ENCODE results near the gene PAQR5.
"Not testable (repeated sequence)": the region's sequence is repeated elsewhere in the genome, so short reads cannot be mapped to it uniquely, and the experiment has no call there.

The PAQR5 gene

GRCh38 chr15:69380726-69381105 is 82.0 kb downstream of the PAQR5 start:
- Histone ChIP-seq H3K9me3 (ENCODE audit: insufficient read depth, low read depth, low read length) (no peaks in the 10 kb centered on the region), H3K4me1 (ENCODE audit: insufficient read depth, low read length) (no peaks in the 10 kb centered on the region), H3K36me3 (ENCODE audit: insufficient read depth, low read length) (no peaks in the 10 kb centered on the region), H3K27ac (ENCODE audit: low read depth, low read length) (no peak overlapping the region), H3K4me3 (ENCODE audit: low read length) (no peak overlapping the region), H3K9ac (ENCODE audit: low read depth, low read length) (no peak overlapping the region), H3K27me3 (ENCODE audit: insufficient read depth, low read length) (no peaks in the 10 kb centered on the region)
- 95% methylated on average over 10 of the region's 10 CpGs for WGBS

- not testable (repeated sequence) for H3K4me1 ChIP-seq (ENCODE audit: insufficient read depth, low read length); H3K9ac ChIP-seq (ENCODE audit: low read depth, low read length); H3K36me3 ChIP-seq (ENCODE audit: insufficient read depth, low read length); H3K9me3 ChIP-seq (ENCODE audit: insufficient read depth, low read depth, low read length); H3K27ac ChIP-seq (ENCODE audit: low read depth, low read length); H3K4me3 ChIP-seq (ENCODE audit: low read length); H3K27me3 ChIP-seq (ENCODE audit: insufficient read depth, low read length)
- 94% methylated on average over 10 of the region's 10 CpGs for WGBS
Measured at GRCh38 chr15:69382176-69382575, 83.5 kb downstream of the PAQR5 start.

- H3K4me1 ChIP-seq (ENCODE audit: insufficient read depth, low read length); H3K9ac ChIP-seq (ENCODE audit: low read depth, low read length); H3K27ac ChIP-seq (ENCODE audit: low read depth, low read length); H3K36me3 ChIP-seq (ENCODE audit: insufficient read depth, low read length); H3K9me3 ChIP-seq (ENCODE audit: insufficient read depth, low read depth, low read length); H3K27me3 ChIP-seq (ENCODE audit: insufficient read depth, low read length); H3K4me3 ChIP-seq (ENCODE audit: low read length): not testable (repeated sequence)
- WGBS: 92% methylated on average over 11 of the region's 18 CpGs
Measured at GRCh38 chr15:69384066-69384465, 85.4 kb downstream of the PAQR5 start.

GRCh38 chr15:69384626-69385598 is 86.2 kb downstream of the PAQR5 start:
- no peaks in the 10 kb centered on the region for H3K36me3 ChIP-seq (ENCODE audit: insufficient read depth, low read length)
- H3K27ac ChIP-seq (ENCODE audit: low read depth, low read length): no peak overlapping the region
- H3K27me3 ChIP-seq (ENCODE audit: insufficient read depth, low read length): no peaks in the 10 kb centered on the region
- H3K4me3 ChIP-seq (ENCODE audit: low read length): no peak overlapping the region
- no peak overlapping the region for H3K9ac ChIP-seq (ENCODE audit: low read depth, low read length)
- 93% methylated on average over 11 of the region's 12 CpGs for WGBS
- no peaks in the 10 kb centered on the region for H3K9me3 ChIP-seq (ENCODE audit: insufficient read depth, low read depth, low read length)
- no peaks in the 10 kb centered on the region for H3K4me1 ChIP-seq (ENCODE audit: insufficient read depth, low read length)

- no peaks in the 10 kb centered on the region for H3K27me3 ChIP-seq (ENCODE audit: insufficient read depth, low read length)
- no peaks in the 10 kb centered on the region for H3K4me1 ChIP-seq (ENCODE audit: insufficient read depth, low read length)
- H3K9ac ChIP-seq (ENCODE audit: low read depth, low read length): no peak overlapping the region
- WGBS: 95% methylated on average over 2 of the region's 2 CpGs
- no peak overlapping the region for H3K27ac ChIP-seq (ENCODE audit: low read depth, low read length)
- H3K9me3 ChIP-seq (ENCODE audit: insufficient read depth, low read depth, low read length): no peaks in the 10 kb centered on the region
- H3K4me3 ChIP-seq (ENCODE audit: low read length): no peak overlapping the region
- H3K36me3 ChIP-seq (ENCODE audit: insufficient read depth, low read length): no peaks in the 10 kb centered on the region
Measured at GRCh38 chr15:69385831-69386230, 87.1 kb downstream of the PAQR5 start.

GRCh38 chr15:69386284-69386683 is 87.6 kb downstream of the PAQR5 start:
- H3K9me3 ChIP-seq (ENCODE audit: insufficient read depth, low read depth, low read length): no peaks in the 10 kb centered on the region
- no peak overlapping the region for H3K27ac ChIP-seq (ENCODE audit: low read depth, low read length)
- H3K9ac ChIP-seq (ENCODE audit: low read depth, low read length): no peak overlapping the region
- no peaks in the 10 kb centered on the region for H3K4me1 ChIP-seq (ENCODE audit: insufficient read depth, low read length)
- no peaks in the 10 kb centered on the region for H3K27me3 ChIP-seq (ENCODE audit: insufficient read depth, low read length)
- H3K36me3 ChIP-seq (ENCODE audit: insufficient read depth, low read length): no peaks in the 10 kb centered on the region
- H3K4me3 ChIP-seq (ENCODE audit: low read length): no peak overlapping the region
- WGBS: 85% methylated on average over 7 of the region's 7 CpGs

- no peaks in the 10 kb centered on the region for H3K9me3 ChIP-seq (ENCODE audit: insufficient read depth, low read depth, low read length)
- H3K4me1 ChIP-seq (ENCODE audit: insufficient read depth, low read length): no peaks in the 10 kb centered on the region
- 66% methylated on average over 6 of the region's 6 CpGs for WGBS
- H3K36me3 ChIP-seq (ENCODE audit: insufficient read depth, low read length): no peaks in the 10 kb centered on the region
- peak overlapping the region; percentile 14; the same call in 1 of the 2 replicates for H3K9ac ChIP-seq (ENCODE audit: low read depth, low read length)
- H3K4me3 ChIP-seq (ENCODE audit: low read length): no peak overlapping the region
- no peaks in the 10 kb centered on the region for H3K27me3 ChIP-seq (ENCODE audit: insufficient read depth, low read length)
- H3K27ac ChIP-seq (ENCODE audit: low read depth, low read length): no peak overlapping the region
Measured at GRCh38 chr15:69388260-69388705, 89.6 kb downstream of the PAQR5 start.

- H3K27me3 ChIP-seq (ENCODE audit: insufficient read depth, low read length): no peaks in the 10 kb centered on the region
- WGBS: 87% methylated on average over 7 of the region's 7 CpGs
- H3K27ac ChIP-seq (ENCODE audit: low read depth, low read length): no peak overlapping the region
- no peak overlapping the region for H3K9ac ChIP-seq (ENCODE audit: low read depth, low read length)
- no peaks in the 10 kb centered on the region for H3K36me3 ChIP-seq (ENCODE audit: insufficient read depth, low read length)
- no peaks in the 10 kb centered on the region for H3K9me3 ChIP-seq (ENCODE audit: insufficient read depth, low read depth, low read length)
- no peak overlapping the region for H3K4me3 ChIP-seq (ENCODE audit: low read length)
- peaks cover 8% of the 10 kb centered on the region for H3K4me1 ChIP-seq (ENCODE audit: insufficient read depth, low read length)
Measured at GRCh38 chr15:69389426-69389825, 90.7 kb downstream of the PAQR5 start.

- Histone ChIP-seq H3K9ac (ENCODE audit: low read depth, low read length) (no peak overlapping the region), H3K9me3 (ENCODE audit: insufficient read depth, low read depth, low read length) (no peaks in the 10 kb centered on the region), H3K27ac (ENCODE audit: low read depth, low read length) (no peak overlapping the region), H3K4me1 (ENCODE audit: insufficient read depth, low read length) (peaks cover 11% of the 10 kb centered on the region), H3K4me3 (ENCODE audit: low read length) (no peak overlapping the region), H3K36me3 (ENCODE audit: insufficient read depth, low read length) (no peaks in the 10 kb centered on the region), H3K27me3 (ENCODE audit: insufficient read depth, low read length) (no peaks in the 10 kb centered on the region)
- WGBS: 80% methylated on average over 2 of the region's 2 CpGs
Measured at GRCh38 chr15:69390575-69390974, 91.9 kb downstream of the PAQR5 start.

GRCh38 chr15:69391046-69391757 is 92.5 kb downstream of the PAQR5 start:
- no peaks in the 10 kb centered on the region for H3K9me3 ChIP-seq (ENCODE audit: insufficient read depth, low read depth, low read length)
- H3K36me3 ChIP-seq (ENCODE audit: insufficient read depth, low read length): no peaks in the 10 kb centered on the region
- no peaks in the 10 kb centered on the region for H3K27me3 ChIP-seq (ENCODE audit: insufficient read depth, low read length)
- H3K27ac ChIP-seq (ENCODE audit: low read depth, low read length): no peak overlapping the region
- H3K4me1 ChIP-seq (ENCODE audit: insufficient read depth, low read length): peaks cover 11% of the 10 kb centered on the region
- H3K9ac ChIP-seq (ENCODE audit: low read depth, low read length): no peak overlapping the region
- H3K4me3 ChIP-seq (ENCODE audit: low read length): no peak overlapping the region
- 90% methylated on average over 11 of the region's 11 CpGs for WGBS

GRCh38 chr15:69392352-69392751 is 93.6 kb downstream of the PAQR5 start:
- no peak overlapping the region for H3K27ac ChIP-seq (ENCODE audit: low read depth, low read length)
- H3K36me3 ChIP-seq (ENCODE audit: insufficient read depth, low read length): no peaks in the 10 kb centered on the region
- H3K4me1 ChIP-seq (ENCODE audit: insufficient read depth, low read length): peaks cover 11% of the 10 kb centered on the region
- H3K9me3 ChIP-seq (ENCODE audit: insufficient read depth, low read depth, low read length): no peaks in the 10 kb centered on the region
- no peaks in the 10 kb centered on the region for H3K27me3 ChIP-seq (ENCODE audit: insufficient read depth, low read length)
- H3K9ac ChIP-seq (ENCODE audit: low read depth, low read length): no peak overlapping the region
- H3K4me3 ChIP-seq (ENCODE audit: low read length): no peak overlapping the region
- WGBS: 89% methylated on average over 4 of the region's 4 CpGs
